Suprapubic skin (tissue), 4 donors: ENCODE measurements around the gene CLEC16A.

Experiments used
- CTCF ChIP-seq, 2 donors: fragments of 200-600 bp in 1 of 2; fragments of 450-650 bp in 1 of 2; sonication (generic) in 1 of 2; IDR thresholded peaks; one replicate each; pipeline ENCODE4 v1.5.1; 2016 to 2019; ENCODE audit warnings: antibody characterized with exemption in 2 of 2, mild to moderate bottlenecking in 1 of 2, moderate library complexity in 1 of 2
- POLR2A ChIP-seq, 2 donors: fragments of 450-650 bp; IDR thresholded peaks; one replicate each; pipeline ENCODE4 v1.6.1; 2017; ENCODE audit warnings: antibody characterized with exemption in 2 of 2, mild to moderate bottlenecking in 2 of 2, moderate library complexity in 2 of 2
- POLR2AphosphoS5 ChIP-seq, 3 donors: sonication (generic); formaldehyde crosslinking; IDR thresholded peaks; one replicate each; pipeline ENCODE4 v1.6.1; 2017; ENCODE audit warnings: antibody characterized with exemption in 3 of 3

GRCh38 chr16:11149011-11149616 is 204.8 kb downstream of the CLEC16A start:
- TF ChIP-seq CTCF (IDR thresholded peaks at IDR 0.05) (no peak), POLR2AphosphoS5 (IDR thresholded peaks at IDR 0.05) (no peak), POLR2A (IDR thresholded peaks at IDR 0.05) (no peak)
